ENCODE results near the gene NPAS3.

- TF ChIP-seq GABPB1 (CRISPR knock-in tag; IDR thresholded peaks at IDR 0.05) = no peak
- TF ChIP-seq, protein P1, sequence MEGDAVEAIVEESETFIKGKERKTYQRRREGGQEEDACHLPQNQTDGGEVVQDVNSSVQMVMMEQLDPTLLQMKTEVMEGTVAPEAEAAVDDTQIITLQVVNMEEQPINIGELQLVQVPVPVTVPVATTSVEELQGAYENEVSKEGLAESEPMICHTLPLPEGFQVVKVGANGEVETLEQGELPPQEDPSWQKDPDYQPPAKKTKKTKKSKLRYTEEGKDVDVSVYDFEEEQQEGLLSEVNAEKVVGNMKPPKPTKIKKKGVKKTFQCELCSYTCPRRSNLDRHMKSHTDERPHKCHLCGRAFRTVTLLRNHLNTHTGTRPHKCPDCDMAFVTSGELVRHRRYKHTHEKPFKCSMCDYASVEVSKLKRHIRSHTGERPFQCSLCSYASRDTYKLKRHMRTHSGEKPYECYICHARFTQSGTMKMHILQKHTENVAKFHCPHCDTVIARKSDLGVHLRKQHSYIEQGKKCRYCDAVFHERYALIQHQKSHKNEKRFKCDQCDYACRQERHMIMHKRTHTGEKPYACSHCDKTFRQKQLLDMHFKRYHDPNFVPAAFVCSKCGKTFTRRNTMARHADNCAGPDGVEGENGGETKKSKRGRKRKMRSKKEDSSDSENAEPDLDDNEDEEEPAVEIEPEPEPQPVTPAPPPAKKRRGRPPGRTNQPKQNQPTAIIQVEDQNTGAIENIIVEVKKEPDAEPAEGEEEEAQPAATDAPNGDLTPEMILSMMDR (CRISPR knock-in tag; IDR thresholded peaks at IDR 0.05) = no peak
Measured at GRCh38 chr14:33676891-33677290, 738.2 kb downstream of the NPAS3 start.

All from HepG2 (cell line).